IMR-90 (cell line): ENCODE results near the gene CASP8AP2. TPM values are rescaled to one million over a fixed set of nuclear protein-coding genes. Genes with fewer than 3 reads are reported as not detected.
A peak's percentile ranks its signal among the peaks of the same experiment; 100 is the strongest.

Experiments used
- ATAC-seq: fragments of 200-7000 bp; cut with Tn5 transposase; 2 replicates; pipeline ENCODE4 v1.9.1; 2020; ENCODE audit warnings: low read depth, mild to moderate bottlenecking, moderate library complexity
- BruUV-seq: library from RNA; stranded (reverse); fragments of 400-500 nt; replicated peaks from 2 replicates; lab custom pipeline; 2021; lab: Mats Ljungman, UMichigan
- CTCF ChIA-PET: fragments of 300-600 bp; formaldehyde crosslinking; extraction: SDS; loops from one replicate; lab custom pipeline; 2021; ENCODE audit warnings: antibody characterized with exemption; lab: Yijun Ruan, JAX
- POLR2A ChIA-PET: fragments of 300-600 bp; sonication (Branson Sonifier 250); formaldehyde crosslinking; loops from one replicate; lab custom pipeline; 2022; ENCODE audit warnings: antibody characterized with exemption; ENCODE audit not compliant: unreplicated experiment; lab: Charles Lee
- DNase-seq: peaks from one replicate; pipeline ENCODE4 v3.0.0; 2013
- H2AFZ ChIP-seq: replicated peaks from 2 replicates; pipeline ENCODE3; 2013; ENCODE audit warnings: low read length, mild to moderate bottlenecking; ENCODE audit not compliant: poor library complexity
- H2AK5ac ChIP-seq: 2 replicates; pipeline ENCODE4 v1.6.1; 2013; ENCODE audit warnings: low read depth, low read length, inconsistent platforms
- H2AK9ac ChIP-seq: replicated peaks from 2 replicates; pipeline ENCODE3; 2013; ENCODE audit warnings: mild to moderate bottlenecking, low read depth, low read length, moderate library complexity; ENCODE audit not compliant: poor library complexity
- H2BK120ac ChIP-seq: 2 replicates; pipeline ENCODE4 v1.6.1; 2013; ENCODE audit warnings: low read depth, low read length, inconsistent platforms
- H2BK15ac ChIP-seq: 3 replicates; pipeline ENCODE4 v1.6.1; 2013; ENCODE audit warnings: low read depth, low read length, inconsistent platforms
- H2BK20ac ChIP-seq: 2 replicates; pipeline ENCODE4 v1.6.1; 2013; ENCODE audit warnings: low read depth, mild to moderate bottlenecking, inconsistent platforms, low read length, moderate library complexity
- H2BK5ac ChIP-seq: 2 replicates; pipeline ENCODE4 v1.6.1; 2013; ENCODE audit warnings: mild to moderate bottlenecking, low read depth, low read length, inconsistent platforms; ENCODE audit not compliant: poor library complexity, severe bottlenecking
- H3K14ac ChIP-seq: replicated peaks from 2 replicates; pipeline ENCODE4 v1.6.1; 2013; ENCODE audit warnings: low read depth, low read length, inconsistent platforms
- H3K18ac ChIP-seq: 2 replicates; pipeline ENCODE4 v1.6.1; 2013; ENCODE audit warnings: low read depth, low read length, control low read depth
- H3K23ac ChIP-seq: 2 replicates; pipeline ENCODE4 v1.6.1; 2013; ENCODE audit warnings: low read depth, low read length, inconsistent platforms
- H3K27ac ChIP-seq: 2 replicates; pipeline ENCODE4 v1.5.1; 2013; ENCODE audit warnings: mild to moderate bottlenecking, control low read depth, low read length; ENCODE audit not compliant: insufficient read depth
- H3K27me3 ChIP-seq: 2 replicates; pipeline ENCODE4 v1.6.1; 2013; ENCODE audit warnings: low read length; ENCODE audit not compliant: control insufficient read depth, insufficient read depth
- H3K36me3 ChIP-seq: 2 replicates; pipeline ENCODE4 v1.6.1; 2013; ENCODE audit warnings: low read length, mixed read lengths; ENCODE audit not compliant: control insufficient read depth, insufficient read depth
- H3K4ac ChIP-seq: 2 replicates; pipeline ENCODE4 v1.6.1; 2013; ENCODE audit warnings: low read depth, low read length, inconsistent platforms
- H3K4me1 ChIP-seq: 2 replicates; pipeline ENCODE4 v1.6.1; 2013; ENCODE audit warnings: low read length, mixed read lengths; ENCODE audit not compliant: control insufficient read depth, insufficient read depth
- H3K4me2 ChIP-seq: 2 replicates; pipeline ENCODE4 v1.6.1; 2013; ENCODE audit warnings: low read depth, mild to moderate bottlenecking, control low read depth, low read length, moderate library complexity
- H3K4me3 ChIP-seq: 2 replicates; pipeline ENCODE4 v1.5.1; 2013; ENCODE audit warnings: low read depth, mild to moderate bottlenecking, control low read depth, low read length, moderate library complexity; ENCODE audit not compliant: insufficient read depth
- H3K56ac ChIP-seq: 2 replicates; pipeline ENCODE4 v1.6.1; 2013; ENCODE audit warnings: low read length, inconsistent platforms; ENCODE audit not compliant: insufficient read depth; ENCODE audit errors: extremely low read depth
- H3K79me1 ChIP-seq, 2 experiments: 2 replicates each; pipeline ENCODE4 v1.6.1; 2013; ENCODE audit warnings: low read length in 2 of 2, inconsistent platforms in 1 of 2, low read depth in 1 of 2
- H3K9ac ChIP-seq: 2 replicates; pipeline ENCODE4 v1.6.1; 2013; ENCODE audit warnings: low read depth, low read length, control low read depth
- H3K9me1 ChIP-seq: 2 replicates; pipeline ENCODE4 v1.6.1; 2013; ENCODE audit warnings: low read length, inconsistent platforms; ENCODE audit not compliant: insufficient read depth
- H3K9me3 ChIP-seq: 2 replicates; pipeline ENCODE4 v1.6.1; 2013; ENCODE audit warnings: low read length; ENCODE audit not compliant: control insufficient read depth, insufficient read depth
- H4K20me1 ChIP-seq: 2 replicates; pipeline ENCODE4 v1.6.1; 2013; ENCODE audit warnings: low read length, inconsistent platforms; ENCODE audit not compliant: insufficient read depth
- H4K5ac ChIP-seq: 2 replicates; pipeline ENCODE4 v1.6.1; 2013; ENCODE audit warnings: mild to moderate bottlenecking, low read depth, low read length, control low read depth
- H4K8ac ChIP-seq, 2 experiments: 2 replicates each; pipeline ENCODE4 v1.6.1; 2013; ENCODE audit warnings: low read depth in 2 of 2, low read length in 2 of 2, control low read depth in 1 of 2, inconsistent platforms in 1 of 2
- H4K91ac ChIP-seq: 2 replicates; pipeline ENCODE4 v1.6.1; 2013; ENCODE audit warnings: low read depth, low read length, inconsistent platforms; ENCODE audit not compliant: insufficient read depth
- CTCF ChIP-seq: conservative IDR thresholded peaks from 2 replicates; pipeline ENCODE4 v1.5.1; 2012; ENCODE audit warnings: mild to moderate bottlenecking, low read depth, low read length, improper control_type of control experiment
- MXI1 ChIP-seq: IDR thresholded peaks from 2 replicates; pipeline ENCODE4 v1.6.1; 2012; ENCODE audit warnings: low read depth, mild to moderate bottlenecking, low read length, moderate library complexity, borderline replicate concordance
- NFE2L2 ChIP-seq: fragments of 150-350 bp; IDR thresholded peaks from 2 replicates; pipeline ENCODE4 v1.6.1; 2016; ENCODE audit warnings: low read depth, mild to moderate bottlenecking, low read length
- RAD21 ChIP-seq: IDR thresholded peaks from 2 replicates; pipeline ENCODE4 v1.6.1; 2012; ENCODE audit warnings: low read length, improper control_type of control experiment
- RFX5 ChIP-seq: IDR thresholded peaks from 2 replicates; pipeline ENCODE4 v1.8.0; 2012; ENCODE audit warnings: low read depth, mild to moderate bottlenecking, low read length, moderate library complexity
- USF2 ChIP-seq: fragments of 150-350 bp; IDR thresholded peaks from 2 replicates; pipeline ENCODE4 v1.6.1; 2017; ENCODE audit warnings: mild to moderate bottlenecking, antibody characterized with exemption, low read length, low read depth
- WGBS, 2 experiments: methylation state at CpG; one replicate each; pipeline versions ENCODE4 v1.1.5 to v1.1.7; 2013; ENCODE audit warnings: missing lambda C conversion rate in 2 of 2; ENCODE audit not compliant: insufficient read length in 1 of 2; ENCODE audit errors: extremely low coverage in 2 of 2; 5-methylcytosine and 5-hydroxymethylcytosine counted together
- dilution Hi-C: fragments of 300-500 bp; cut with HindIII; formaldehyde crosslinking; loops from one replicate; pipeline ENCODE4 v1.14.3; 2018; ENCODE audit warnings: low sequenced_read_pairs; ENCODE audit not compliant: unreplicated experiment
- in situ Hi-C: fragments of 300-500 bp; cut with MboI; formaldehyde crosslinking; loops from 3 replicates; pipeline ENCODE4 v1.14.3; 2019; ENCODE audit warnings: low sequenced_read_pairs, inconsistent platforms, mixed read lengths
- intact Hi-C: fragments of 100-400 bp; cut with micrococcal nuclease; formaldehyde crosslinking; loops from 2 replicates; pipeline ENCODE4 v1.10.0; 2022
- polyA plus RNA-seq, 3 experiments: library from polyadenylated mRNA; depleted of rRNA; stranded (reverse); fragments of >200 nt; gene quantifications; 2 replicates each; pipeline ENCODE4 v1.2.3, GENCODE V29; 2012; ENCODE audit warnings: low replicate concordance in 1 of 3
- total RNA-seq: library from RNA; depleted of rRNA; stranded (reverse); fragments of >200 nt; gene quantifications from 2 replicates; pipeline ENCODE4 v1.2.3, GENCODE V29; 2012

The CASP8AP2 gene
- total and polyA plus RNA-seq, 2 of the 4 experiments (the other 2 are of a cell fraction): 5.0 to 11.1 TPM

DNA sequence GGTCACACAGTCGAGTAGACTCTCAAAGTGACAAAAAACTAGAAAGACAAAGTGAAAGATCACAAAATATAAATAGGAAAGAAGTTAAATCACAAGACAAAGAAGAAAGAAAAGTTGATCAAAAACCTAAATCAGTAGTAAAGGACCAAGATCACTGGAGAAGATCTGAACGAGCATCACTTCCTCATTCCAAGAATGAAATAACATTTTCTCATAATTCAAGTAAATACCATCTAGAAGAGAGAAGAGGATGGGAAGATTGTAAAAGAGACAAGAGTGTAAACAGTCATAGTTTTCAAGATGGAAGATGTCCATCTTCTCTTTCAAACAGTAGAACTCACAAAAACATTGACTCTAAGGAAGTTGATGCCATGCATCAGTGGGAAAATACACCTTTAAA, 33.0 kb downstream of the CASP8AP2 start:
- DNase-seq (no peak), ATAC-seq (no peak)
- no peaks in the 10 kb centered on the region for H3K9me3 ChIP-seq
- H3K9me1 ChIP-seq: no peaks in the 10 kb centered on the region
- TSS peak; percentile 53 for BruUV-seq
- H2AK9ac ChIP-seq: no peak overlapping the region
- H2BK15ac ChIP-seq: no peak overlapping the region
- no peaks in the 10 kb centered on the region for H4K20me1 ChIP-seq
- no peak overlapping the region for H2BK5ac ChIP-seq
- intact Hi-C loops (no loop called here), dilution Hi-C loops (no loop called here), in situ Hi-C loops (no loop called here)
- peaks cover 0 to 3% of the 10 kb centered on the region in 2 experiments; a peak in 1 of 4 replicates for H3K79me1 ChIP-seq
- H3K36me3 ChIP-seq: peaks cover 24% of the 10 kb centered on the region
- H3K14ac ChIP-seq: no peak overlapping the region
- no peak overlapping the region for H4K5ac ChIP-seq
- no peak overlapping the region for H3K27ac ChIP-seq
- WGBS, 2 experiments: no CpG with 5 or more reads among the region's 2 CpGs
- no peak overlapping the region for H4K8ac ChIP-seq
- no peak overlapping the region for H3K4me3 ChIP-seq
- no peak overlapping the region for H3K23ac ChIP-seq
- H4K91ac ChIP-seq: no peak overlapping the region
- POLR2A ChIA-PET: no interaction called here
- H3K18ac ChIP-seq: no peak overlapping the region
- H3K4me1 ChIP-seq: no peaks in the 10 kb centered on the region
- no peak overlapping the region for H2AFZ ChIP-seq
- no peak overlapping the region for H3K4me2 ChIP-seq
- CTCF ChIA-PET: no interaction called here
- H3K56ac ChIP-seq: no peak overlapping the region
- TF ChIP-seq USF2 (no peak), NFE2L2 (no peak), RFX5 (no peak), RAD21 (no peak), MXI1 (no peak), CTCF (no peak)
- no peak overlapping the region for H3K4ac ChIP-seq
- H2AK5ac ChIP-seq: no peak overlapping the region
- H3K27me3 ChIP-seq: no peaks in the 10 kb centered on the region
- no peak overlapping the region for H2BK20ac ChIP-seq
- no peak overlapping the region for H3K9ac ChIP-seq
- no peak overlapping the region for H2BK120ac ChIP-seq
